ENCODE measurements around the gene TRNP1.

DNA sequence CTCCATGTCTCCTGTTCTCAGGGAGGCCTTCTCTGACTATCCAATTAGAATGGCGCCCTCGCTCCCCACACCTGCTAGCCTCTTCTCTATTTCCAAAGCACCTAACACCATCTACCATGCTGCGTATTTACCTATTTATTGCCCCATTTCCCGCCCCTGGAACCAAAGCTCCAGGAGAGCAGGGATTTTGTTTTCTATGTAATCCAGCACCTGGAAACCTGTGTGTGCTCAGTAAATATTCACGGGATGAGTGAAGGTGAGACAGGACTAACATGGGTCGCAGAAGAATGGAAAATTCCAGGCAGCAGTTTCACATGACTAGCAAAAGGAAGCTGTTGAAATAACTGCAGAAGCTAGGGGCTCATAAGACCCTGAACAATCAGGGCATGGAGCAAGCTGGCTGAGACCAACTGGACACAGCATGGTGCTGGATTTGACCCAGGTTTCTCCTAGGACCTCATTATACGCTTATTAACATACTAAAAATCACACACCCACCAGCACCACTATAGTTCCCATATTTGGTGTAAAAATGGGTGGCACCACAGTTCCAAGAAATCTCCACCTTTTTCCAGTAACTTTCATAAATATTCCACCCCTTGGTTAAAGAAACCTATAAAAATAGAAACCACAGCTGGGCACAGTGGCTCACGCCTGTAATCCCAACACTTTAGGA lies 34.2 kb downstream of the TRNP1 start:
- TF ChIP-seq POLR2A (IDR thresholded peaks at IDR 0.05) (no peak), POLR2AphosphoS5 (IDR thresholded peaks at IDR 0.05; ENCODE audit: insufficient read depth in 1 of 2, low read depth in 1 of 2) (peak in 1 of 2 donors; percentile 22)
- TF ChIP-seq, protein P1, sequence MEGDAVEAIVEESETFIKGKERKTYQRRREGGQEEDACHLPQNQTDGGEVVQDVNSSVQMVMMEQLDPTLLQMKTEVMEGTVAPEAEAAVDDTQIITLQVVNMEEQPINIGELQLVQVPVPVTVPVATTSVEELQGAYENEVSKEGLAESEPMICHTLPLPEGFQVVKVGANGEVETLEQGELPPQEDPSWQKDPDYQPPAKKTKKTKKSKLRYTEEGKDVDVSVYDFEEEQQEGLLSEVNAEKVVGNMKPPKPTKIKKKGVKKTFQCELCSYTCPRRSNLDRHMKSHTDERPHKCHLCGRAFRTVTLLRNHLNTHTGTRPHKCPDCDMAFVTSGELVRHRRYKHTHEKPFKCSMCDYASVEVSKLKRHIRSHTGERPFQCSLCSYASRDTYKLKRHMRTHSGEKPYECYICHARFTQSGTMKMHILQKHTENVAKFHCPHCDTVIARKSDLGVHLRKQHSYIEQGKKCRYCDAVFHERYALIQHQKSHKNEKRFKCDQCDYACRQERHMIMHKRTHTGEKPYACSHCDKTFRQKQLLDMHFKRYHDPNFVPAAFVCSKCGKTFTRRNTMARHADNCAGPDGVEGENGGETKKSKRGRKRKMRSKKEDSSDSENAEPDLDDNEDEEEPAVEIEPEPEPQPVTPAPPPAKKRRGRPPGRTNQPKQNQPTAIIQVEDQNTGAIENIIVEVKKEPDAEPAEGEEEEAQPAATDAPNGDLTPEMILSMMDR (IDR thresholded peaks at IDR 0.05): no peak
